K562 (cell line): ENCODE results near the gene RANBP3. TPM values are rescaled to one million over a fixed set of nuclear protein-coding genes. Genes with fewer than 3 reads are reported as not detected.

Experiments used
- ATAC-seq: fragments of 200-7000 bp; cut with Tn5 transposase; 3 replicates; pipeline ENCODE4 v1.9.1; 2020; ENCODE audit warnings: moderate library complexity
- BruUV-seq: library from RNA; stranded (reverse); fragments of 400-500 nt; replicated peaks from 2 replicates; lab custom pipeline; 2021; lab: Mats Ljungman, UMichigan
- CTCF ChIA-PET: fragments of 300-600 bp; formaldehyde crosslinking; extraction: SDS; loops from one replicate; lab custom pipeline; 2021; ENCODE audit warnings: low intra/inter-chr PET ratio; lab: Yijun Ruan, JAX
- POLR2A ChIA-PET: fragments of 300-600, 350-650 bp; sonication (Branson Sonifier 250); formaldehyde crosslinking; extraction: SDS; loops from one replicate; lab custom pipeline; 2021; ENCODE audit warnings: antibody characterized with exemption, inconsistent platforms; lab: Yijun Ruan, JAX
- DNase-seq, 4 experiments: peaks; one replicate each; pipeline versions ENCODE4 v3.0.0 to v3.0.0-alpha.2; 2011 to 2018; ENCODE audit warnings: low spot score in 3 of 4, mixed read lengths in 3 of 4; ENCODE audit errors: extremely low read depth in 1 of 4
- FAIRE-seq: peaks from 2 replicates; lab custom pipeline; 2011; peaks lifted over from hg19 to GRCh38; lab: Jason Lieb, UNC
- H2AFZ ChIP-seq: 2 replicates; pipeline ENCODE4 v1.6.0; 2011; ENCODE audit warnings: low read depth, low read length, control low read depth, inconsistent platforms
- H3K27ac ChIP-seq: fragments of 200-600 bp; 3 replicates; pipeline ENCODE4 v1.8.0; 2011; ENCODE audit warnings: low read depth, mild to moderate bottlenecking, control low read depth, inconsistent platforms, low read length, moderate library complexity, mixed read lengths; ENCODE audit errors: extremely low read depth
- H3K27me3 ChIP-seq, 2 experiments: fragments of 300-600 bp in 1 of 2; 2 replicates in 1 of 2; 3 replicates in 1 of 2; pipeline versions ENCODE4 v1.6.0 to v1.8.0; 2011; ENCODE audit warnings: inconsistent platforms in 2 of 2, low read length in 2 of 2, mild to moderate bottlenecking in 1 of 2, mixed read lengths in 1 of 2, moderate library complexity in 1 of 2; ENCODE audit not compliant: control insufficient read depth in 2 of 2, insufficient read depth in 2 of 2
- H3K36me3 ChIP-seq: fragments of 300-600 bp; 3 replicates; pipeline ENCODE4 v1.8.0; 2011; ENCODE audit warnings: mild to moderate bottlenecking, low read length, inconsistent platforms; ENCODE audit not compliant: control insufficient read depth, insufficient read depth
- H3K4me1 ChIP-seq, 2 experiments: fragments of 200-600 bp in 1 of 2; replicated peaks in 1 of 2; 2 replicates in 1 of 2; 3 replicates in 1 of 2; pipeline versions ENCODE4 v1.5.1 to v1.8.0; 2011; ENCODE audit warnings: inconsistent platforms in 2 of 2, low read length in 2 of 2, mild to moderate bottlenecking in 1 of 2, mixed read lengths in 1 of 2, moderate library complexity in 1 of 2; ENCODE audit not compliant: control insufficient read depth in 2 of 2, insufficient read depth in 2 of 2
- H3K4me2 ChIP-seq: 2 replicates; pipeline ENCODE4 v1.6.1; 2011; ENCODE audit warnings: low read length, control low read depth, inconsistent platforms, mixed read lengths; ENCODE audit not compliant: insufficient read depth
- H3K4me3 ChIP-seq: fragments of 200-600 bp; sonication (generic), shearing (Covaris generic); 2 replicates; pipeline ENCODE4 v1.5.1; 2016; ENCODE audit warnings: control low read depth, inconsistent platforms
- H3K79me2 ChIP-seq: fragments of 200-600 bp; 3 replicates; pipeline ENCODE4 v1.8.0; 2011; ENCODE audit warnings: low read length, inconsistent platforms; ENCODE audit not compliant: control insufficient read depth, insufficient read depth
- H3K9ac ChIP-seq, 2 experiments: 2 replicates each; pipeline versions ENCODE4 v1.6.0 to v1.6.1; 2011; ENCODE audit warnings: low read depth in 2 of 2, low read length in 2 of 2, control low read depth in 1 of 2, inconsistent platforms in 1 of 2, mild to moderate bottlenecking in 1 of 2, mixed read lengths in 1 of 2; ENCODE audit not compliant: insufficient read depth in 1 of 2
- H3K9me1 ChIP-seq: one replicate; pipeline ENCODE4 v1.6.0; 2011; ENCODE audit warnings: inconsistent platforms, mild to moderate bottlenecking, low read length, moderate library complexity; ENCODE audit not compliant: control insufficient read depth, insufficient read depth
- H3K9me3 ChIP-seq: replicated peaks from 2 replicates; pipeline ENCODE4 v1.5.1; 2011; ENCODE audit warnings: low read depth, low read length, inconsistent platforms; ENCODE audit not compliant: control insufficient read depth, insufficient read depth
- H4K20me1 ChIP-seq: replicated peaks from 2 replicates; pipeline ENCODE4 v1.6.1; 2011; ENCODE audit warnings: low read length, inconsistent platforms, mixed read lengths; ENCODE audit not compliant: control insufficient read depth, insufficient read depth
- GTF2B ChIP-seq: IDR thresholded peaks from 2 replicates; pipeline ENCODE4 v1.6.1; 2011; ENCODE audit not compliant: insufficient read length; ENCODE audit errors: extremely low read depth
- ILK ChIP-seq: fragments of 450-650 bp; IDR thresholded peaks from 2 replicates; pipeline ENCODE4 v1.6.1; 2016; ENCODE audit warnings: missing genetic modification characterization, low read depth, mild to moderate bottlenecking, missing compliant biosample characterization, moderate library complexity, borderline replicate concordance
- MAFK ChIP-seq: IDR thresholded peaks from 2 replicates; pipeline ENCODE4 v1.6.1; 2011; ENCODE audit warnings: low read length, improper control_type of control experiment
- NCOR1 ChIP-seq: fragments of 450-650 bp; IDR thresholded peaks from 2 replicates; pipeline ENCODE4 v1.6.1; 2016; ENCODE audit warnings: mild to moderate bottlenecking, moderate library complexity
- NR2F6 ChIP-seq: fragments of 450-650 bp; formaldehyde crosslinking; IDR thresholded peaks from 2 replicates; pipeline ENCODE4 v1.4.0; 2020; ENCODE audit warnings: mild to moderate bottlenecking
- NR4A1 ChIP-seq, 2 experiments: fragments of 250-450 bp in 1 of 2; fragments of 450-650 bp in 1 of 2; sonication (Bioruptor Pico) in 1 of 2; IDR thresholded peaks; 2 replicates each; pipeline versions ENCODE4 v1.4.0 to v1.6.1; 2016 to 2020; ENCODE audit warnings: mild to moderate bottlenecking in 2 of 2, missing compliant biosample characterization in 1 of 2, missing genetic modification characterization in 1 of 2, moderate library complexity in 1 of 2
- PREB ChIP-seq: sonication (generic); formaldehyde crosslinking; IDR thresholded peaks from 2 replicates; pipeline ENCODE4 v1.8.1; 2023; ENCODE audit warnings: mild to moderate bottlenecking, missing genetic modification reagents
- RCOR1 ChIP-seq, 2 experiments: IDR thresholded peaks; 2 replicates each; pipeline ENCODE4 v1.6.1; 2012; ENCODE audit warnings: low read depth in 2 of 2, low read length in 2 of 2, borderline replicate concordance in 1 of 2, improper control_type of control experiment in 1 of 2
- TAF1 ChIP-seq: IDR thresholded peaks from 2 replicates; pipeline ENCODE4 v1.6.1; 2011; ENCODE audit warnings: mild to moderate bottlenecking, low read length, moderate library complexity; ENCODE audit not compliant: insufficient read depth, control insufficient read depth, severe bottlenecking; ENCODE audit errors: extremely low read depth
- TFAP4 ChIP-seq: sonication (generic); formaldehyde crosslinking; IDR thresholded peaks from 2 replicates; pipeline ENCODE4 v1.8.0; 2022; ENCODE audit warnings: missing genetic modification reagents, mild to moderate bottlenecking, moderate library complexity, borderline replicate concordance
- ZBTB49 ChIP-seq: sonication (generic); formaldehyde crosslinking; IDR thresholded peaks from 2 replicates; pipeline ENCODE4 v1.8.0; 2022; ENCODE audit warnings: missing genetic modification reagents, mild to moderate bottlenecking, borderline replicate concordance
- ZBTB5 ChIP-seq: fragments of 450-650 bp; IDR thresholded peaks from 2 replicates; pipeline ENCODE4 v1.6.1; 2017; ENCODE audit warnings: antibody characterized with exemption
- ZBTB7A ChIP-seq: IDR thresholded peaks from 2 replicates; pipeline ENCODE4 v1.6.1; 2011; ENCODE audit warnings: low read depth, mild to moderate bottlenecking, low read length, moderate library complexity, borderline replicate concordance; ENCODE audit not compliant: control insufficient read depth
- ZNF134 ChIP-seq: fragments of 250-450 bp; sonication (Bioruptor Pico); conservative IDR thresholded peaks from 2 replicates; pipeline ENCODE4 v1.4.0; 2020
- WGBS: fragments of 100-300 bp; shearing (Covaris generic); methylation state at CpG from one replicate; pipeline ENCODE4 v1.1.6; 2016; ENCODE audit warnings: low coverage, mixed read lengths; ENCODE audit not compliant: insufficient coverage; ENCODE audit errors: missing lambda C conversion rate; 5-methylcytosine and 5-hydroxymethylcytosine counted together
- in situ Hi-C: fragments of 300-500 bp; cut with MboI; formaldehyde crosslinking; loops from 4 replicates; pipeline ENCODE4 v1.15.0; 2018; ENCODE audit warnings: inconsistent platforms, mixed read lengths
- intact Hi-C: fragments of 100-400 bp; cut with micrococcal nuclease; formaldehyde crosslinking; loops from 2 replicates; pipeline ENCODE4 v1.14.2; 2022
- polyA plus RNA-seq, 8 experiments: library from polyadenylated mRNA; depleted of rRNA in 4 of 8; stranded (reverse) in 5 of 8; unstranded in 3 of 8; fragments of >200 nt; fragmentation: Nextera tagmentation in 2 of 8; fragmentation: Illumina TruSeq in 1 of 8; extraction: Ambion mirVana in 2 of 8; extraction: Trizol in 1 of 8; gene quantifications; 2 replicates each; pipeline versions ENCODE4 v1.2.1 to v1.2.3, GENCODE V29; 2011 to 2014; ENCODE audit warnings: inconsistent platforms in 1 of 8, missing spikeins in 1 of 8
- total RNA-seq, 7 experiments: library from RNA; depleted of rRNA in 6 of 7; stranded (reverse); fragments of >200 nt in 6 of 7; fragmentation: Illumina TruSeq in 2 of 7; extraction: Trizol in 2 of 7; gene quantifications; 2 replicates each; pipeline versions ENCODE4 v1.2.1 to v1.2.3, GENCODE V29; 2011 to 2021; ENCODE audit warnings: low replicate concordance in 1 of 7

Gene RANBP3
- total and polyA plus RNA-seq, 9 of the 15 experiments (the other 6 are each of a cell fraction or from before 2014, with no cell fraction given) = 0.90 to 95.1 (median 63.2) TPM

GRCh38 chr19:5999693-6000092 is 21.8 kb upstream of the RANBP3 start:
- 84% methylated on average over 6 of the region's 6 CpGs for WGBS
- Histone ChIP-seq H3K9me3 (no peaks in the 10 kb centered on the region), H4K20me1 (no peaks in the 10 kb centered on the region), H3K27ac (no peak overlapping the region), H3K4me3 (no peak overlapping the region), H3K79me2 (no peaks in the 10 kb centered on the region), H3K4me1 (peaks cover 0 to 30% of the 10 kb centered on the region in 2 experiments; a peak in 2 of 5 replicates), H3K9me1 (no peaks in the 10 kb centered on the region), H3K27me3 (no peaks in the 10 kb centered on the region), H3K4me2 (no peak overlapping the region), H3K36me3 (peaks cover 7% of the 10 kb centered on the region; the same call in 2 of the 3 replicates), H3K9ac (no peak overlapping the region), H2AFZ (no peak overlapping the region)
- no peak for FAIRE-seq
- no peak for DNase-seq
- in situ Hi-C loops (no loop called here), intact Hi-C loops (no loop called here)
- CTCF ChIA-PET = no interaction called here
- no TSS peak for BruUV-seq
- POLR2A ChIA-PET = no interaction called here
- TF ChIP-seq TFAP4 (no peak), ZBTB49 (no peak), GTF2B (no peak), ZNF134 (CRISPR knock-in tag) (no peak), ZBTB7A (no peak), NR4A1 (CRISPR knock-in tag; IDR thresholded peaks at IDR 0.05) (no peak), NR4A1 (tag; IDR thresholded peaks at IDR 0.05) (no peak), NR2F6 (CRISPR knock-in tag) (no peak), PREB (CRISPR knock-in tag) (no peak), MAFK (no peak), RCOR1 (IDR thresholded peaks at IDR 0.05; ENCODE audit: borderline replicate concordance in 1 of 2, low read depth in 2 of 2, low read length in 2 of 2) (no peak), TAF1 (no peak), ILK (tag) (no peak), ZBTB5 (no peak), NCOR1 (no peak)
- ATAC-seq = no peak
